Measurements from ENCODE around the gene POLE.

Gene POLE

DNA sequence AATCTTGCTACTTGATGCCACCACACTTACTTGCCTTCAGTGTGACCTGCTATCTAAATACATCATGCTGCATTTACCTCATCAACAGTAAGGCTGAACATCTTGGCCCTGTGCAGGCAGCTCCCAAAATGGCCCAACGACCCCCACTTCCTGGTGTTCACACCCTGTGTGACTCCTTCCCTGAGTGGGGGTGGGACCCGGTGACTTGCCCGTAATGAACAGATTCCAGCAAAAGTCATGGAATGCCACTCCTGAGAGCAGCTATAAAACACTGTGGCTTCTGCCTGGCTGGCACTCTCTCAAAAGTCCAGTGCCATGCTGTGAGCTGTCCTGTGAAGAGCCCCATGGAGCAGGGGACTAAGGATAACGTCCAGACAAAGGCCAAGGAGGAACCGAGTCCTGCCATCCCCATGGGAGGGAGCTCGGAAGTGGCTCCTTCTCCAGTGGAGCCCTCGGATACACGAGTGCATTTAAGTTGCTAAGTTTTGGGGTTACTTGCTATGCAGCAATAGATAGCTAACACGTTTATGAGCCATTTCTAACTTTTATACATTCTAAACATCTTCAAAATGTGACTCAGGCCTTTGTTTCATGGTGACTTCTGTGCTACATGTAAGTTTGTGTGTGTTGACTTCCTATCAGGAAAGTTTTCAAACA, 35.6 kb downstream of the POLE start:
- peak in 1 of 2 donors; percentile 99 for DNase-seq

DNA sequence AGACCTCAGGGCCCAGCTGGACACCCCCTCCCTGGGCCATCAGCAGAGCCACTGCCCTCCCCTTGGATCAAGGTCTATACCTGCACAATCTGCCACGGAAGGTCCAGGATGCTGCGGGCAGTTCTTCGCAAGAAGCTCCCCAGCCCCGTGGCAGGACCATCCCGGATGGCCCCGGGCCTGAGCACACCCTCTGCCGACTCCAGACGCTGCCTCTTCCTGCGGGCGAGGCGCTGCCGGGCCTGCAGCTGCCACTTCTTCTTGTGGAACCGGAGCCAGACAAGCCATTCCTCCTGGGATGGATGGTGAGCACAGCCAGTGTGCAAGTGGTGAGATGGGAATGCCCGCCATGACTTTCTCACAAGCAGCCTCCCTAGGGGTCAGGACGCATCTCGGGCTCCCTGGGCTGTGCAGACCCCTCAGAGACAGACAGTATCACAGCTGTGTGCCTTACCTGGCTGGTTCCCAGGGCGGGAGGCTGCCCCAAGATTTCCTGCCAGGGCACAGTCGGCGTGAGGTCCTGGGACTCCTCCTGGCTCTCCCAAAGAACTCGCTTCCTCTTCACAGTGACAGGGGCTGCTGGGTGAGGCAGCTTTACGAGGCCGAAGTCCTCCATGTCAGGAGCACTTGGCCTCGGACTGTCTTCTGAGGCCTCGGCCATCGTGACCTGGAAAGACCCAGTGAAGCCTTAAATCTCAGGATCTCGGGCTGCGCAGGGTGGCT, 37.8 kb downstream of the POLE start:
- DNase-seq: no peak

DNA sequence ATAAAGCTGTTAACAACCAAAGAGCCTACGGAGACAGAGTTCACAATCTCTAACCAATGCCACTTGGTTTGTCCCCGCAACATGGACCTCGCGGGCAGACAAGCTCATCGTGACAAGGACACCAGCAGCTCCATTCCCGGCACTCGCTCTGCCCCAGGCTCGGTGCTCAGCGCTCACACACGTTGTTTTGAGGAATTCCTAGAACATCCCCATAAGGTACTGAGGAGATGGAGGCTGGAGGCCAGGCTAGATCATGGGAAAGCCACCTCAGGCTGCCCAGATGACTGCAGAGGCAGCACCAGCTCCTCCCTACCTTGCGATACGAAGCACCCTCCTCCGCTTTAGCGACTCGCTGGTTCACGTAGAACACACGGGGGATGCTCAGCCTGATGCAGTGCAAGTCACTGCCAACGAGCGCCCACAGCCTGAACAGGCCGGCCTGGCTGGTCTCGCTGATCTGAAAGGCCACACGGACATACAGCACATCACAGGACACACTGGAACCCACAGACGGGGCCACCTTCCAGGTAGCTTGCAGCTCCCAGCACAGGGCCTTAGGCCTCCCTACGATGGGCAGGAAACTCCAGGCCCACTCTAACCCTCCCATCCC, 38.4 kb downstream of the POLE start:
- no peak for DNase-seq

DNA sequence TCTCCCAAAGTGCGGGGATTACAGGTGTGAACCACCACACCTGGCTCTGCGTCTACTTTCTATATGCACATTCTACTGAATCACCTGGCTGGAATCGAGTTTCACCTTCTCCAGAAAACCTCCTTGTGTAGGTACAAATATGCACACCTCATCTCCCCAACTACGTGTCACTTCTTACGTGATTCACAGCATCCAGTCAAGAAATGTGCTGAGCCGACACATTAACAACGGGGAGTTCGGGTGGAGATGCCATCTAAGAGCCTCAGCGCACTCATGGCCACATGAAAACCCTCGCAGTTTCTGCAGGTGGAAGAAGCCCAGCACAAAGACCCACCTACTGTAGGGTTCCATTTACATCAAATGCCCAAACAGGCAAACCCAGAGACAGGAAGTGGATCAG, 39.3 kb downstream of the POLE start:
- DNase-seq: no peak

DNA sequence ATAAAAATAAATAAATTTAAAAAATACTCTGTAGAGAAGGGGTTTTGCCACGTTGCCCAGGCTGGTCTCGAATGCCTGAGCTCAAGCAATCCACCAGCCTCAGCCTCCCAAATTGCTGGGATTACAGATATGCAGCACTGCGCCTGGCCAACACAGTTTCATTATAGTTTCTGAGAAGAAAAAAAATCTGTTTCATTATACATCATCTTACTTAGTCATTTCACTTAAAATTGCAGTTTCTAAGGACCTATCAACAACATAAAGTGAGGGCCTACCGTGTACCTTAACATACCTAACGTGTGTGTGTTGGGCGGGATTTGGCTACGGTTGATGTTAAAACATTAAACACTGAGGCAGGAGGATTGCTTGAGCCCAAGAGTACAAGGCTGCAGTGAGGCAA, 40.3 kb downstream of the POLE start:
- no peak for DNase-seq

DNA sequence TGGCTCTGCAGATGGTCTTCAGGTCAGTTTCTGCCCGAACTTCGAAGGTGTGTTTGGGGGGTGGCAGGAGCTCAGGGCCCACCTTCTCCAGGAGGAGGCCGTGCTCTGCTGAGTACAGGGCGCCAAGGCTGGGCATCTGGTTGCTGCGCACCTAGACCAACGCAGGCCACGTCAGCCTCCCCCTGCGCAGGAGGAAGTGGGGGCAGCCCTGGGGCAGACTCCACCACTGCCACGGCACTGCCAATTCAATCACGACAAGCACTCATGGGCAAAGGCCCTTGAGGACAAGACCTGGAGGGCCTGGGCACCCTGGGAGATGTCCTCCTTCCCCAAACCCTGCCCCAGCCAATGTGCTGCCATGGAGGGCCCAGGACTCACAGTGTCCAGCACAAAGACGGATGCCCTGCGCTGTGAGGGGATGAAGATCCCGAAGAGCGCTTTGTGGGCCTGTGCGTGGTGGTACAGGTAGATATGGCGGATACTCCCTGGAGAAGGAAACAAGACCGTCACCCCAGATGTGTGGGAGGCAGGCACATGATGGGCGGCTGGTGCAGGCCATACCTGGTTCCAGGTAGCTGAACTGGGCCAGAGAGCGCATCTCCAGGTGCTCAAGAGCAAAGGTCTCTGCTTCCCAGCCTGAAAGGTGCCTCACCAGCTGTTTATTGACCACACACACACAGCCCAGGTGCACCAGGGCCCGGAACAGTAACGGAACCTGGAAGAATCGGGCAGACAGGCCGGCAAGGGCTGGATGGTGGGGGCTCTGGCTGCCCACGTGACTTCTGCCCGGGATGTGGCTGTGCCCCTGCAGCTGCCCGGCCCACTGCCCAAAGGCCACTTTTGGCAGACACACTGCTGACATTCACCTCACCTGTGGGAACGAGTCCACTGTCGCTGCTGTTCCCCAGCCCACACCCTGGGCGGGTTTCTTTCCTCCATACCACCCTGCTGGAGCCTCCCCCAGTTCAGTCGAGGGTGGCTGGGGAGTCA, 44.0 kb downstream of the POLE start:
- DNase-seq: no peak

DNA sequence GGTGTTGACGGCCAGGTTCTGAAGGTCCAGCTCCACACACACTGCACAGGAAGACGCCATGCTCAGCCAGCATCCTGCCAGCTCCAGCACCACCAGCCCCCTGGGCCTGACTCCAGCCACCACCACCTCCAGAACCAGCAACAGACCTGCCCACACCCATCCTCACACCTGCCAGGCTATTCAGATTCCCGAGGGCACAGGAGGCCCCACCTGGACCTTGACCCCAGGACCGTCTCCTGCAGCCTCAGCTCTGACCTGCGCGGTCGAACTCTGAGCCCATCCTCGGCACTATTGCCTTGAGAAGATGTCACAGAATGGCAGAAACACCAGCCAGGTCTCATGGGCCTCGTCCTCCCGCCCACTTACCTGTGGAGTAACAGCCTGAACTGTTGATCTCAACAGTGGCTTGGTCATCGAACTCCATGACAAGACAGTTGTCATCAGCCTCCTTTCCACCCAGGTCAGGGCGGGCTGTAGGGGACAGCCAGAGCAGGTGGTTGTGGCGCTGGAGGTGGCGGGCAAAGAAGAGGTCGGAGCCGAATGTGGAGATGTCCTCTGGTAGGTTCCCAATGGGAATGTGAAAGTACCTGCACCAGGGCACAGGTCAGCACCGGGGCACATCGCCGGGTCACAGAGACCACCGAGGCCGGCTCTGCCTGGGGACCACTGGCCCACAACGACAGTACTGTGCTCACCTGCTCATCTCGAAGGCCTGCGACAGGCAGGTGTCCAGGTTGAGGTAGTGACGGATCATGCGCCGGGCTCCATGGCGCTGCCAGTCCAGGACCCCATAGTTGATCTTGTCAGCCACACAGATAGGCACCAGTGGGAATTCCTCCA, 45.1 kb downstream of the POLE start:
- DNase-seq: no peak

DNA sequence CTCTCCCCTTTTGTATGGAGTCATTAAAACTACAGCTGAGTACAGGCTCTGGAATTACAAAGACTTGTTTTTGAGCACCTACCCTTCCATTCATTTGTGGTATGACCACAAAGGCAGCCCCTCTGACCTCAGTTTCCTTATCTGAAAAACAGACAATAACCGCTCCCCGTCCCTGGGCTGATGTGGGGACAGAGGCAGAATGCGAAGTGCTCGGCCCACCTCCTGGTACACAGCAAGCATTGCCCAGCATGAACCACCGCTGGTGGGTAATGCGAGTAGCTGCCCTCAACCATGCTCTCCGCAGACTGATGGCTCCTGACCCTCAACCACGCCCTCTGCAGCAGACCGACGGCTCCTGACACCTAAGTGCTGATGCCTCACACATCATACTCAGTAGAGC, 46.2 kb downstream of the POLE start:
- no peak for DNase-seq

DNA sequence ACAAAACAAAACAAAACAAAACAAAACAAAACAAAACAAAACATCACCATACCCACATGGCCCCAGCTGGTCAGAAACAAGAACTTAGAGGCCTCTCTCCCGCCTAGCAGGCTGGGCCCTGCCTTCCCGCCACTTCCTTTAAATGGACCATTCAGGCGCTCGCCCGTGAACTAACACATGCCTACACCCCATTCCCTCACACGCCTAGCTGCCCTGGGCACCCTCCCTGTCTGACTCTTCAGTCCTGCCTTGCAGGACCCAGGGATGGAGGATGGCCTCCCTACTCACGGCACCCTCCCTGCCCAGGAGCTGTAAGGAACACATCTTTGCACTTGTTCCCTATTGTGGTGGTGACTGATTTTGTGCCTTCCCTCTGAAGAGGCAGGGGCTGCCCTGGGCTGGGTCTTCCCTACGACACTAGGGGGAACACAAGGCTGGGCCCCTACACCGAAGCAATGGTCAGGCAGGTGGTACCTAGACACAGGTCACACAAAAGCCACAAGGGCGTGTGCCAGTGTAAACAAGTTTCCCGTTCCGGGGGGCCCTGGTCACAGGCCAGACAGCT, 47.1 kb downstream of the POLE start:
- DNase-seq: no peak

DNA sequence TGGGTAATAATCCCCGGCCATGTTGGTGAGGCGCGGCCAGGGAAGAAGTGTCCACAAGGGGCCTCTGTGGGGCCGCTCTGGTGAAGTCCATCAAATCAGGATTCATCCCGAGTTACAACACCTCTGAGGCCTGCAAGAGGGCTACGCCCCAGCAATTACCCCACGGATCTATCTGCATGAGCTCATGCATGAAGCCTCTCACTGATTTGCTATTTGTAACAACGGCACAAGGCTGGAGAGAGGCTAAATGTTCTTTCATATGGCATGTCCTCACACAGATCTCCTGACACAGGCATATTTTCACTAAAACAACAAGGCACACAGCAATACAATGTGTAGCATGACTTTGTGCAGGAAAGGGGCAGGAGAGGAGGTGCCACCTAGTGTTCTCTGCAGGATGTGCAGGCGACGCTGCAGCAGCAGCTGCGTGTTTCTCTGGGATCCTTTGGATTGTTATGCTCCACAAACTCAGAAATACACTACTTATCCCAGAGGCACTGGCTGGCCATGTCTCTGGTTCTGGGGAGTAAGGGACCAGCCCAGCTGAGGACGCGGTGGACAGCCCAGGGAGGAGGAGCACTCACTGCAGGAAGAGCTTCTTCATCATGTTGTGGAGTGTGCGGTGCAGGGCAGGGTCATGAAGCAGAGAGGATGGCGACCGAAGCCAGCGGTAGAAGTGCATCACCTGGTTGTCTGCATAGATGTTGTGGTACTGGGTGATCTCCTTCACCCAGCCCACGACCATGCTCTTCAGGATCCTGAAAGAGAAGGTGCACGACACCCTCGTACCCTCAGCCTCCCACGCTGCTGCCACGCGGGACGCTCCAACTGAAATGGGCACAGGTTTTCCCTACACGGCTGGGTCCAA, 48.4 kb downstream of the POLE start:
- no peak for DNase-seq

DNA sequence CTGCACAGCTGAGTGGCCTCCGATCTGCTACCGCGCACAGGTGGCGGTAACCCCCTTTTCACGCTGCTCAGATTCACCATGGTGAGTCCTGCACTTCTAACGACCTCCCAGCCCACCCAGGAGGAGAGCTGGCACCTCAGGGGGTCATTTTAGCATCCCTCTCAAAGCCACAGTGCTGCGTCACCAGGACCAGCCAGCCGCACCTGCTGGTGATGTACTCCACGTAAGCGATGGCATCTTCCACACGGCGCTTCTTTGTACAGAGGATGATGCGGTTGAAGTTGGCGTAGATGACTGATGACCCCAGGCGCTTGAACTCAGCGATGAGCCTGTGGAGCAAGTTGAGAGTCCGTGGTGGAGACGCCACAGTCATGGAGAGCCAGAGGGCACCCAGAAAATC, 49.3 kb downstream of the POLE start:
- no peak for DNase-seq

DNA sequence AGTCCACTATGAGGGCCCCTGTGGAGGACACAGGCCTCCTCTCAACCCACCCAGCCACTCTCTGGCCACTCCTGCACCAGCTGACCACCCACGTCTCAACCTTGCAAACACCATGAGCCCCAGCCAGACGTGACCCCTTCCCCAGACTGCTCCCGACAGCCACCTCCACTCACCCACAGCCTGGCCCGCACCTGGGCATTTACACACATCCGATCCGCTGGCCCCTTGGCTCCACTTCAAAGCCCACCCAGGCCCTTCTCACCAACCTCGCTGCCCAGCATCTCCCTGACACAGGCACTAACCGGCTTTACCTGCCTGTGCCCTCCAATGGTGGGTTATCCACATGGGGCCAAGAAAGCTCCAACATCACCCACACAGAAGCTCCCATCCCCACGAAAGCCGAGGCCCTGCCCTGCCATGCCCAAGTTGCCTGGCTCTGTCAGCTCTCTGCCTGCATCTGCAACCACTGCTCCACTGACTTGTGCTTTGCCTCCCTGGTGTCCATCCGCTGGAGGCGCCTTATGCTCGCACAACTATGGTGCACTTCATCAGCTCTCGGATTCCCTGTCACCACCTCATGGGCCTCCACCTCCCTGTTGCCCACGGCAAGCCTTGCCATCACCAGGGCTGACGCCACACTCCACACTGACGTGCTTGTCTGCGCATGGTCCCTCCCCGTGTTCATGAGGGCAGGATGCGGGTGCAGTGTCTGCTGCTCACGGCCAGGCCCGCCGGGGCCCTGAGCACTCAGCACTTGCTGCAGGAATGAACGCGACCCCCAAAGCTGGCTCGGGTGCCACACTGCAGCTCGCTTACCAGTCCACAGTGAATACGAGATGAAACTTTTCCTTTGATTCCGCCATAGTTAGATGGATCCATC, 51.8 kb downstream of the POLE start:
- DNase-seq: no peak

DNA sequence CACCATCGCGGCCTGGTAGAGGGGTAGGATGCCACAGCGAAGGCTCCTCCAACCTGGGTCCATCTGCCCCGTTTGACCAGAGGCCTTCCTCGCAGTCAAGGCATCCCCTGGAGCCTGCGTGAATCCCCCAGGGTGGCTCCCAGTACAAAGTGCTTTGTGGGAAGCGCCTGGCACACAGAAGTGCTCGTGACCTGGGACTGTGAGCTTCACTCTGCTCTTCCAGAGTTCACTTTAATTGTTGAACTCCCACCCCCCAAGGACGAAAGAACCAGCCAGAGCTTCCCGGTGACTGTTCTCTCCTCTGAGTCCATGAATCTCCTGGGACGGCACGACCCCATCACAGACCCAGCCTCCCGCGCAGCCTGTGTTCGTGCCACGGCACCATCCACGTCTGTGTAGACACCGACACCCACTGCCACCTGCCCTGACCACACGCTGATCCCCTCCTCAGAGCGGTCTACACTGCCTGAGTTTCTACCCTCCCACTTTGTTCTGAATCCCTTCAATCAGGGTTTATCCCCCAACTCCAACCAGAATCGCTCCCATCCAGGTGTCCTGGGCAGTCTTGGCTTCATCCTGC, 52.6 kb downstream of the POLE start:
- no peak for DNase-seq

DNA sequence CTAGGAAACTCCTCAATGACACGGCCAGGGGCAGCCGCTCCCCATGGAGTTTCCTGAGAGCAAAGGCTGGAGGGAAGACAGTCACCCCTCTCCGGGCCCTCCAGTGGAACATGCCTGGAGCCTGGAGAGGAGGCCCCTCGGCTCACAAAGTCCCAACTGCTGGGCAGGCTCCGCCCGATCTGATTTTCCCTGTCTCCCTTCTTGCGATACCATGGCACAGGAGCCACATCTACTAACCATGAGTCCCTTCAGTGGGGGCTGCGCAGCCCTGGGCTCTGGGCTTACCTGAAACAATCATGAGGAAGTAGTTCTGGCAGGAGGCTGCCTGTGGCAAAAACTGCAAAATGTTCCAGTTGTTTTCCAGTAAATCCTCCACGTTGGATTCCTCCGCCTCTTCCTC, 53.2 kb downstream of the POLE start:
- no peak for DNase-seq

DNA sequence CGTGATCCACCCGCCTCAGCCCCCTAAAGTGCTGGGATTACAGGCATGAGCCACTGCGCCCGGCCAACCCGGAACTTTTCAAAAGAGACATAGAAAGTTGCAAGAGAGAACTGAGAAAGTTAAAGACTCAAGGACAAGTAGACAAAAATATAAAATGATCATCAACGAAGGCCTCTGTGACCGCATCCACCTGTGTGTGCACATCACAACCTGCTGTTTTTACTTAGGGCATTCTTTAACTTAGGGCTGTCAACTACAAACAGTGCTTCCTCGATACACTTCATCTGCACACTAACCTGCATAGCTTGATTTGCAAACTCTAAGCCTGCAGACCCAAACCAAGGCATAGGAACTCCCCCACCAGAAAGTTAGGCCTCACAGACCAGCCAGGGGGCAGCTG, 53.7 kb downstream of the POLE start:
- DNase-seq: no peak

DNA sequence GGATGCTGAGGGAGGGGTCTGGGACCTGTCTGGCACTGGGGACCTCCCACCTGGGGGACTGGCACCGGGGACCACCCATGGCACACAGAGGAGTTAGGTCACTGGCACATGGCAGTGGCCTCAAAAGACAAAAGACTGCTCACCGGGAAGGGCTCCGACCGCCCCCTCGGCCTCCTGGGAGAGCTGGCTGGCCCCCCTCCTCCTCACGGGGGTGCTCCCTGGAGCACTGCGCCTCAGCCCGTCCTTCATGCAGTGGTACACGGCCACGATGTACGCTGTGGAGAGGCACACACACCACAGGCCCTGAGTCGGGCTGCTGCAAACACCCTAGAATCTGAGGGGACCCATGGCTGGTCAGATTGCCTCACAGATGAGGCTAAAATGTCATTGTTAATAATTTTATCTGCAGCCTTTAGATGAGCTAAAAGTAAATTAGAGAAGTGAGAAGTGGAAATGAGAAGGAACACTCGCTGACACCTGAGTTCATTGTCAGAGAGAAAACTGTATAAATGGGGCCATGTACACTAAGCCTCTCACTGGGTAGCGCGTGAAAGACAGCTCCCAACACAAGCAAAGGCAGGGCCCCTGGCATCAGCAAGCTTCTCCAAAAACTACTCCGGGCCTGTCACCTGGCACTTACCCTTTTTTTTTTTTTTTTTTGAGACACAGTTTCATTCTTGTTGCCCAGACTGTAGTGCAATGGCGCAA, 54.5 kb downstream of the POLE start:
- no peak for DNase-seq

DNA sequence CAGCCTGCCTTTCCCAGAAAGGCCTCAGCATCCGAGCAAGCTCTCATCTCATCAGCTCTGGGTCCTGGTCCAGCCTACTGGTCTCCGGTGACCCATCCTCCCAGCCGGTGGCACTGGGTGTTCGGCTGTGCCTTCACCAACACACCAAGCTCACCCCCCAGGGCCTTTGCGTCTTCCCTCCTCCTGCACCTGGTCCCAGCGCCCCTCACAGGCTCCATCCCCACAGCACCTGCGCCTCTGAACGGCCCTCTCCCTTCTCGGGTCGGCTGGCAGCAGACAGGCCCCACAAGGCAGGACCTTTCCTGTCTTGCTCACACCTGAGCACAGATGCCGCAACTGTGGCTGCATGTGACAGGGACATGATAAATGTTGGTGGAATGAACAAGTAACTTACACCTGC, 55.5 kb downstream of the POLE start:
- no peak for DNase-seq

DNA sequence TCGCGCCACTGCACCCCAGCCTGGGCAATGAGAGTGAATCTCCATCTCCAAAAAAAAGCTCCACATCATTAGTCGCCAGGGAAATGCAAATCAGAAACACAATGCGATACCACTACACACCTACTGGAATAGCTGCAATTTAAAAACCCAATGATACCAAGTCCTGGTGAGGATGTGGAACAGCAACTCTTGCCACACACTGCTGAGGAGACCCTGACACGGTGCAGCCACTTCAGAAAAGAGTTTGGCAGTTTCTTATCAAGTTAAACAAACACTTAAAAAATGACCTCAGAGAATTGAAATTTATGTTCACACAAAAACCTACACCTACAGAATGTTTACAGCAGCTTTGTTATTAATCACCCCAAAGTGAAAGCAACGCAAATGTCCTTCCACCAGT, 56.5 kb downstream of the POLE start:
- no peak for DNase-seq

DNA sequence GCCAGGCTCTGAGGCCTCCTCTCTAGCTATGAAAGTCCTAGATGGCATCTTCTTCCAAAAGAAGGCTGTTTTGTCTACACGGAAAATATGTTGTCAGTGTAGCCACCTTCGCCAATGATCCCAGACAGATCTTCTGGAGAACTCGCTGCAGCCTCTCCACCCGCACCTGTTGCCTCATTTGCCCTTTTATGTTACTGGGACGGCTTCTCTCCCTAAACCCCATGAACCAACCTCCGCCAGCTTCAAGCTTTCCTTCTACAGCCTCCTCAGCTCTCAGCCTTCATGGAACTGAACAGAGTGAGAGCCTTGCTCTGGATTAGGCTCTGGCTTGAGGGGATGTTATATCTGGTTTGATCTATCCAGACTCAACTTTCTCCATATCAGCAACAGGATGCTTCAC, 57.8 kb downstream of the POLE start:
- DNase-seq: no peak
